Measurements from ENCODE around the gene PGLYRP2.

GRCh38 chr19:15421136-15421695, 58.1 kb downstream of the PGLYRP2 start:
- TF ChIP-seq POLR2A (IDR thresholded peaks at IDR 0.05) (no peak), CTCF (IDR thresholded peaks at IDR 0.05) (no peak)

All from adrenal gland (tissue), 5 donors.